CD4-positive, alpha-beta T cell treated with Interleukin-21 for 1 hour (primary cell): Measurements from ENCODE around the gene RPS27A.
"Not testable (repeated sequence)": the region's sequence is repeated elsewhere in the genome, so short reads cannot be mapped to it uniquely, and the experiment has no call there.

ENCODE experiments used
- DNase-seq: peaks from one replicate; pipeline ENCODE4 v3.0.0-alpha.2; 2020

The RPS27A gene

GRCh38 chr2:55239656-55240222, 7.3 kb downstream of the RPS27A start:
- no peak for DNase-seq

DNA sequence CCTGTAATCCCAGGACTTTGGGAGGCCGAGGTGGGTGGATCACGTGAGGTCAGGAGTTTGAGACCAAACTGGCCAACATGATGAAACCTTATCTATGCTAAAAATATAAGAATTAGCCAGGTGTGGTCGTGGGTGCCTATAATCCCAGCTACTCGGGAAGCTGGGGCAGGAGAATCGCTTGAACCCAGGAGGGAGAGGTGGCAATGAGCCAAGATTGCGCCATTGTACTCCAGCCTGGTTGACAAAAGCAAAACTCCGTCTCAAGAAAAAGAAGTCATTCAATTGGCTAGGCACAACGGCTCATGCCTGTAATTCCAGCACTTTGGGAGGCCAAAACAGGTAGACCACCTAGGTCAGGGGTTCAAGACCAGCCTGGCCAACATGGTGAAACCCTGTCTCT, 9.1 kb downstream of the RPS27A start:
- DNase-seq, result not testable (repeated sequence)

- DNase-seq, result no peak
Measured at GRCh38 chr2:55242617-55243016, 10.1 kb downstream of the RPS27A start.

- DNase-seq, result no peak
Measured at GRCh38 chr2:55245411-55245810, 12.9 kb downstream of the RPS27A start.

- no peak for DNase-seq
Measured at GRCh38 chr2:55247025-55247424, 14.5 kb downstream of the RPS27A start.

DNA sequence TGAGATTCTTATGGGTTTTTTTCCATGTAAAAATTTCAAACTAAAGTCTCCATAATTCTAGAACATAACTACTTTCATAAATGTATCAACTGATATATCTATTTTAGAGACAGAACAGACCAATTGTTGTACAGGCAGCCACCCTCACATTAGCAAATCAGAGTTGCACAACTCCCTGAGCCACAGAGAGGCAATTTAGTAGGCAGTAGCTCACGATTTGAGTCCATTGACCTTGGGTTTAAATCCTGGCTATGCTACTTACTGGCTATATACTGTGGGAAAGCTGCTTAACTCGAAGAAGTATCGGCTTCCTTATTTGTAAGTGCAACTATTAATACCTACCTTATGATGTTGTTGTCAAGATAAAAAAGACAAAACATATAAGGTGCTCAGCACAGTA, 20.3 kb downstream of the RPS27A start:
- DNase-seq, result no peak

DNA sequence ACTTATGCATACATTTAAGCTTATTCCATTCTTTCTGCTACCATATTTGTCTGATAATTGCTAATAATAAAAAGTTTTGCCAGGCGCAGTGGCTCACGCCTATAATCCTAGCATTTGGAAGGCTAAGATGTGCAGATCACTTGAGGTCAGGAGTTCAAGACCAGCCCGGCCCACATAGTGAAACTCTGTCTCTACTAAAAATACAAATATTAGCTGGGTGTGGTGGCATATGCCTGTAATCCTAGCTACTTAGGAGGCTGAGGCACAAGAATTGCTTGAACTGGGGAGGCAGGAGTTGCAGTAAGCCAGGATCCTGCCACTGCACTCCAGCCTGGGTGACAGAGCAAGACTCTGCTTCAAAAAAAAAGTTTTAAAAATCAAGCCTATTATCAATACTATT, 27.1 kb downstream of the RPS27A start:
- DNase-seq, result not testable (repeated sequence)

DNA sequence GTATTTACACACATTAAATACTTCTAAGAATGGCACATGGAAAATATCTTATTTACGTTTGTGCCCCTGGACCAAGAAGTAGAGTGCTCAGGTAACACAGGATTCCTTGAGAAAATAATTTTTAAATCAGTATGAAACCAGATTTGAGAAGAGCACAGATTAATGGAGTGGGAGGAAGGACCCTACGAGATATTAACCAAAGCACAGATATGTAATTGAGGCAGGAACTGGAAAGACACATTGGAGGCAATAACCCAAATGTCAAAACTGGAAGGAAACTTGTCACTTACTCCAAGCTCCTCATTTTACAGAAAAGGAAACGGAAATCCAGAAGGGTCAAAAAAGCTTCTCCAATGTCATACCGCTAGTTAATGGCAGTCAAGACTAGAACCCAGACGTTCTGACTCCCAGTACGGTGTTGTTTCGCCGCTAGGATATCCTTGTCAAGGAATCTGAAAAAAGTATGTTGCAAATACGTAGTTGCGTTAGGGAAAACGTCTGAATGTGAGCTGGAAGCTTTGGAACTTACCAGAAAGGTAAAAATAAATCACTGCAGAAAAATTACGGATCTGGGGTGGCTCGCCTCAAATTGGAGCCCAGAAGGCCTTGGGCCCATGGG, 35.9 kb downstream of the RPS27A start:
- no peak for DNase-seq

- DNase-seq, result peak; percentile 92
Measured at GRCh38 chr2:55268907-55269644, 36.6 kb downstream of the RPS27A start, which contains the start of gene MTIF2. Gene MTIF2, minus strand, starts transcription at chr2:55269231. Its CDS starts 5,373 bp downstream, at chr2:55263858.

DNA sequence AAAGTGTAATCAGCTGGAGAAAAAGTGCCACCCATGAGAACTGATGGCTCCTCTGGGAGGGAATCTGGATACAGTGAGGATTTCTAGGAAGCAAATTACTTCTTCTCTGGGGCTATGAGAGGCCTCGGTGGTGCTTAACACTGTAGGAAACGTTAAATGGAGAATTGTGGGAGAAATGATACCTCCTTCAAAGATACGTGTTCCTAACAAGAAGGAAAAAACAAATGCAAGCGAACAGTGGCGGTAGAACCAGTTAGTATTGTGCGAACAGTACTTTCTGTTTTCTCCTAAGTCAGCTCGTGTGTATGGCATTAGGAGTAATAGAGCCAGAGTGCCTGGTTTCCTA, 37.1 kb downstream of the RPS27A start:
- DNase-seq, result peak; percentile 10

DNA sequence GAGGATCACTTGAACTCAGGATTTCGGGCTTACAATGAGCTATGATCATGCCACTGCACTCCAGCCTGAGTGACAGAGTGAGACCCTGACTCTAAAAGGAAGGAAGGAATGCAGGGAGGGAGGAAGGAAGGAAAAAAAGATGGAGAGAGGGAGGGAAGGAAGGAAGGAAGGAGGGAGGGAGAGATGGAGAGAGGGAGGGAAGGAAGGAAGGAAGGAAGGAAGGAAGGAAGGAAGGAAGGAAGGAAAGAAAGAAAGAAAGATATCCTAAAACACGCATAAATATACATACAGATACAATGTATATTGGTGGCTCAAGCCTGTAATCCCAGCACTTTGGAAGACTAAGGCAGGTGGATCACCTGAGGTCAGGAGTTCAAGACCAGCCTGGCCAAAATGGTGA, 41.9 kb downstream of the RPS27A start:
- not testable (repeated sequence) for DNase-seq

DNA sequence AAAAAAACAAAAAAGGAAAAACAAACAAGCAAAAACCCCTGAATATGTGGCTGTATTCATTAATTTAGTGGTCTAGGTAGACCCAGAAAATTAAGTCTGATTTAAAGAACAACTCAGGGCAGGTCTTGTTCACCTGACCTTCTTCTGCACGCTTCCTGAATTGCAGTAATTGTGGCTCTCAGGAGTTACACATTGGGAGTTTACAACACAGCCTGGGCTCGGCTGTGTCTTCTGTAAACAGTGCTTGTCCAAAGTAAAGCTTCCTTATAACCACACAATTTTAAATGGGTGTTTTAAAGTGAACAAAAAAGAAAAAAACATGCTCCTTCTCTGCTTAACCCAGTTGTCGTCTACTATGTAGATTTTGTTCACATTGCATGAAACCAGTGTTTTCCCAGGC, 44.8 kb downstream of the RPS27A start:
- DNase-seq, result no peak

DNA sequence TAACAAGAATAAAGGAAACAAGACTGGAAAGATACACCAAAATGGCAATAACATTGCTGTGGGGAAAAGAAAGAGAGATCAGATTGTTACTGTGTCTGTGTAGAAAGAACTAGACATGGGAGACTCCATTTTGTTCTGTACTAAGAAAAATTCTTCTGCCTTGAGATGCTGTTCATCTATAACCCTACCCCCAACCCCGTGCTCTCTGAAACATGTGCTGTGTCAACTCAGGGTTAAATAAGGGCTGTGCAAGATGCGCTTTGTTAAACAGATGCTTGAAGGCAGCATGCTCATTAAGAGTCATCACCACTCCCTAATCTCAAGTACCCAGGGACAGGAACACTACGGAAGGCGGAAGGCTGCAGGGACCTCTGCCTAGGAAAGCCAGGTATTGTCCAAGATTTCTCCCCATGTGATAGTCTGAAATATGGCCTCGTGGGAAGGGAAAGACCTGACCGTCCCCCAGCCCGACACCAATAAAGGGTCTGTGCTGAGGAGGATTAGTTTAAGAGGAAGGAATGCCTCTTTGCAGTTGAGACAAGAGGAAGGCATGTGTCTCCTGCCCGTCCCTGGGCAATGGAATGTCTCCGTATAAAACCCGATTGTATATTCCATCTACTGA, 46.8 kb downstream of the RPS27A start:
- not testable (repeated sequence) for DNase-seq

GRCh38 chr2:55279859-55280424, 47.5 kb downstream of the RPS27A start:
- DNase-seq, result not testable (repeated sequence)

GRCh38 chr2:55280851-55281546, 48.5 kb downstream of the RPS27A start:
- not testable (repeated sequence) for DNase-seq

DNA sequence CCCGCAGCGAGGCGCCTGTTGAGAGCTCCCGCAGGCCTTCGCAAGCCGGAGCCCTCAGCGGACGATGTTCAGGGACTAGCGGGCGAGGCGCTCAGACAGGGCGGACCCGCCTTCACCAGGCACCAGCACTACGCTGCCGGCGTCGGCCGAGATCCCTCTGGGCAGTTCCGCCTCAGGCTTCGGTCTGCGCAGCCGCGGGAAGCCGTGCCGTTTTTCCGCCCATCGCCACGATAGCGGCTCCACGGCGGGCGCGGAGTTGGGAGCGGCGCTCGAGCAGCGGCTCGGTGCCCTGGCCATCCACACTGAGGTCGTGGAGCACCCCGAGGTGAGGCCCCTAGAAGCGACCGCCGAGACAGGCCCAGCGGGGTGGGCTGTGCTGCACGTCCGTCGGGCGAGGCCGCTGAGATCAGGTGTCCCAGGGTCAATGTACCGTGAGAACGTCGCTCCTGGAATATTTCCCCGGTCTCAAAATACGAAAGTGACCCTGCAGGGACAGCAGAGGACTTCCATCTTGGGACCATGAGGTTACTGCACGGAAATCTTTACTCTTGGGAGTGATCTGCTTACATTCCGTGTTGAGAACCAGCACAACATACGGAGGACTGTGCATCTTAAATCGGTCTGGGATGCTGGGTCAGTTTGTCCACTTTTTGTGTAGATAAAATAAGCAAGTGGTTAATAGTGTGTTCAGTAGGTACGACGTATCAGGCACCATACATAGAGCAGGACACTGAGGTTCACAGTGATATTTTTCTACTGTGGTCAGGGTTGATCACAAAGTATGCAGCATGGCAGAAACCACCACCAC, 49.8 kb downstream of the RPS27A start:
- peak; percentile 88 for DNase-seq

DNA sequence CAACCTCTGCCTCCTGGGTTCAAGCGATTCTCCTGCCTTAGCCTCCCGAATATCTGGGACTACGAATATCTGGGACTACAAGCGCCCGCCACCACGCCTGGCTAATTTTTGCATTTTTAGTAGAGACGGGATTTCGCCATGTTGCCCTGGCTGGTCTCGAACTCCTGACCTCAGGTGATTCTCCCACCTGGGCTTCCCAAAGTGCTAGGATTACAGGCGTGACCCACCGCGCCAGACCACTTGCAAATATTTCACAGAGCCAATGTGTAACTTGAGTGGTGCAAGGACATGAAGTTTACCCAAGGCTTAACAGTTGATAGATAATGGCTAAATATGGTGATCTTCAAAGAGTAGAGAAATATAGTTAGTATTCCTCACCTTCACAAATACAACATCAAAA, 50.6 kb downstream of the RPS27A start:
- no peak for DNase-seq
